Activated CD4-positive, alpha-beta T cell treated with anti-CD3 and anti-CD28 coated beads for 24 hours (primary cell): ENCODE results near the gene LAYN.

Experiments
- DNase-seq, 2 donors: peaks; one replicate each; pipeline ENCODE4 v3.0.0-alpha.2; 2020; ENCODE audit warnings: low read depth in 2 of 2

Gene LAYN

DNA sequence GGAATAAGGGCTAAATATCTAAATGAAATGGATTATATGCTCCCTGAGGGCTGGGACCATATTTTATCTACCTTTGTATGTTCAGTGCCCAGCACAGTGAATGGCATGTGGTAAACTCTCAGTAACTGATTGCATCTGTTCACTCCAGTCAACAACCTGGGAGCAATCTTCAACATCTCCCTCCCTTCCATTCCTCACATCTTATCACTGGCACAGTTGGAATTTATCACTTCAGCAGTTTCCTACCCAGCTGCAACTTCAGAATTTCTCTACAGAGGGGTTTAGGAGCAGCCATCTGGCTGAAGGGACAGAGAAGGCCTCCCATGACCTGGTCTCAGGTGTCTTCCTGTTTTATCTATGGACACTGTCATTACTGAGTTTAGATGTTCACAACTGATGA, 52.0 kb downstream of the LAYN start:
- no peak for DNase-seq

DNA sequence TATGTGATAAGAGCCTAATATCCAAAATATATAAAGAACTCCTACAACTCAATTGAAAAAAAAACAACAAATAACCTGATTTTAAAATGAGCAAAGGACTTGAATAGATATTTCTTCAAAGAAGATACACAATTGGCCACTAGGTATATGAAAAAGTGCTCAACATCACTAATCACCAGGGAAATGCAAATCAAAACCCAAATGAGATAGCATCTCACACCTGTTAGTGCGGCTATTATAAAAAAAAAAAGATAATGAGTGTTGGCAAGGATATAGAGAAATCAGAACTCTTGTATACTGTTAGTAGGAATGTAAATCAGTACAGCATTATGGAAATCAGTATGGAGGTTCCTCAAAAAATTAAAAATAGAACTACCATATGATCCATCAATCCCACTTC, 55.8 kb downstream of the LAYN start:
- no peak for DNase-seq

DNA sequence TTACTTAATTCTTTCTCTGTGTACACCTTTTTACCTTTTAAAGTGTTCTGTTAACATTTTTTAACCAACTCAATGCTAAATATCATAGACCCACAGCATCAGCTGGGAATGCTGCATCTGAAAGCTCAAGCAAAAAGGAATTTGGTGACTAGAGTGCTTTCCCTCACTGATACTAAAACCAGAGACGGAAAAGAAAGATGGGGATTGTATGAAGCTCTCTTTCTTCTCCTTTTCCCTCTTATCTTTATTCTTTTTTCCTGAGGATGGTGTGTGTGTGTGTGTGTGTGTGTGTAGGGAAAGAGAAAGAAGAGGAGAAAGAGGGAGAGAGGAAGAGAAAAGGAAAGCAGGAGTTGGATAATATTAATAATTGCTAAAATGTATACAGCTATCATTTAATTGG, 57.6 kb downstream of the LAYN start:
- no peak for DNase-seq

DNA sequence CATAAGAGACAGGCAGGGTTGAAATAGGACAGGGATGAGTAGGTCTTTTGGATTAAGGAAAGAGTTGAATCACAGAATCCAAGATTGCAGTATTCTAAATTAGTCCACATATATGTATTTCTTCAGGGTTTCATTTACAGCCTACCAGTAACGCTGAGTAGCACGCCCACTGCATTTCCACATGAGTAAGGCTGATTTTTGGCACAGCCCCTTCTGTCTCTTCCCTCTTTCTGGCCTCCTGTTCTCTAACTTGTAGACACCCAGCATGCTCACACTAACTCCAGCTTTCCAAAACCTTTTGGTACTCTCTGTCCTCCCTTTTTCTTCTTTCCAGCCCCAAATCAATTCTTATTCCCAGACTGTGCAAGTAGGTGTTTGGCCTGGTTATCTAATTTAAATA, 58.0 kb downstream of the LAYN start:
- no peak for DNase-seq

DNA sequence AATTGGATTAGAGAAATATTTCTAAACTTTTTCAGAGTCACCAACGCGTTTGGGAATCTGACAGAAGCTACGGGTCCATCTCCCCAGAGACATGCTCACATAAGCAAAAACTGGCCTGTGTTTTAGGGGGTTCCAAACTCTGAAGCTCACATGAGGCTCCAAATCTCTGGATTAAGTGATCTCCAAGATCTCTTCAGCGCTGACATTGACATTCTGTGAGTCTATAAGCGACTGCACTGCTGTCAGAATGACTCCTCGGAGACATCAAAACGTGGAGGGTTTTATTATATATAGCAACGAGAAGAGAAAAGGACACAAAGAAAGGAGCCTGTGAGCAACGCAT, 61.1 kb downstream of the LAYN start:
- DNase-seq = no peak

DNA sequence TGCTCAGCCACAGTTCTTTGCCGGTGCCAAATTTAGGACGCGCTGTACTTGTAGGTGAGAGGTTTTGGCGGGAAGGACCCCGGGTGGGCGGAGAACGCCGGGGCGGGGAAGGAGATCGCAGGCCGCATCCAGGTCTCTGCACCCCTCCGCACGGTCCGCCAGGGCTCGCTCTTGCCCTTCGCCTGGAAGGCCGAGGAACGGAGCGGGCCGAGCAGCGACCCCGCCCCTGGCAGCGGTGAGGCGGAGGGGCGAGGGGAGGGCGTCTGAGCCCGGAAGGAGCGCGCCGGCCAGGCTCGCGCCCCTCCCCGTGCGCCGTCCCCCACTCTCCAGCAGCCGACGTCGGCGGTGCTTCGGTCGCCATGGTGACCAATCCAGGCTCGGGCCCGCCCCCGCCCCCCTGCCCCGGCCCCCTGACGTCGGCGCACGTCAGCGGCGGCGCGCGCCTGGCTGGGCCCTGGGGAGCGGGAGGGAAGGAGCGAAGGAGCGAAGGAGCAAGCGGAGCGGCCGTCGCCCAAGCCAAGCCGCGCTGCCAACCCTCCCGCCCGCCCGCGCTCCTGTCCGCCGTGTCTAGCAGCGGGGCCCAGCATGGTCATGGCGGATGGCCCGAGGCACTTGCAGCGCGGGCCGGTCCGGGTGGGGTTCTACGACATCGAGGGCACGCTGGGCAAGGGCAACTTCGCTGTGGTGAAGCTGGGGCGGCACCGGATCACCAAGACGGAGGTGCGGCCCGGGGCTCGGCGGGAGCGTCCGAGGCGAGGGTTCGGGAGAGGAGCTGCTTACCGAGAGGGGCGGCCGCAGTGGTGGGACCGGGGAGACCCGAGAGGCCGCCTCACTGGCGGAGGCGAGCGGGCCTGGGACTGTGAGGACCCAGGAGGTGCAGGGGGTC, 61.7 kb downstream of the LAYN start, which contains the start of gene SIK2:
Gene SIK2, plus strand, starts transcription at position 471 of the 886 bp plus-strand sequence. Its CDS starts 115 bp downstream, at position 586.
- DNase-seq = peak; percentile 77 to 82

DNA sequence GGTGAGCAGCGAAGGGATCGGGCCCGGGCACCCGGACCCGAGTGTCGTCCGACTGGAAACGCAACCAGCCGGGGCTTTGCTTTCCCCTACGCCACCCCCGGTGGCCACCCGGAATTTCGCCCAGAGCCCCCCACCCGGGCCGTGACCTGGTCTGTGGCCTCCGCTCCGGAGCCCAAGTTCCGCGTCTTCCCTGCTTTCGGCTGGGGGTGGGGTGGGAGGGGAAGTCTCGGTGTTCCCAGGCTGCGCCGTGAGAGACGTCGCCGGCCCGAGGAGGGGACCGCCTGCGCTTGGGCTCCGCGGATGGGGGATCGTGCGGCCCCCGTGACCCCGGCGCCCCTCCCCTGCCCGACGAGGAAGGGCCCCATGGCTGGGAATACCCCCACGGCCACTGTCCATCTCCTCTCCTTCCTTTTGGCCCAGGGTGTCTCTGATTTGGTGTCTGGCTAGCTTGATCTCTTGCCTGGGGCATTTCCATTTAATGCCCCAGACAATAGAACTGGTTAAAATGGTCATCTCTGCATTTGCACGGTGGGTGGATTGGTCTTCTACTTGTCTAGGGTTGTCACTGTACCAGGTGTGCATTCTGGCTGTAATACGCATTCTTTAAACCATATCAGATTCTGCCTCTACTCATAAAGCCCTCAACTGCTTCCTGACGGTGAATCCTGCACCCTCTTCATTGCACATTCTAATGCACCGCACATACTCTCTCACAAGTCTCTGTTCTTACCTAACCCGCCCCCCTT, 62.5 kb downstream of the LAYN start:
- DNase-seq = peak in 1 of 2 donors; percentile 7

- no peak for DNase-seq
Observed at GRCh38 chr11:111603611-111604130, 63.2 kb downstream of the LAYN start.

DNA sequence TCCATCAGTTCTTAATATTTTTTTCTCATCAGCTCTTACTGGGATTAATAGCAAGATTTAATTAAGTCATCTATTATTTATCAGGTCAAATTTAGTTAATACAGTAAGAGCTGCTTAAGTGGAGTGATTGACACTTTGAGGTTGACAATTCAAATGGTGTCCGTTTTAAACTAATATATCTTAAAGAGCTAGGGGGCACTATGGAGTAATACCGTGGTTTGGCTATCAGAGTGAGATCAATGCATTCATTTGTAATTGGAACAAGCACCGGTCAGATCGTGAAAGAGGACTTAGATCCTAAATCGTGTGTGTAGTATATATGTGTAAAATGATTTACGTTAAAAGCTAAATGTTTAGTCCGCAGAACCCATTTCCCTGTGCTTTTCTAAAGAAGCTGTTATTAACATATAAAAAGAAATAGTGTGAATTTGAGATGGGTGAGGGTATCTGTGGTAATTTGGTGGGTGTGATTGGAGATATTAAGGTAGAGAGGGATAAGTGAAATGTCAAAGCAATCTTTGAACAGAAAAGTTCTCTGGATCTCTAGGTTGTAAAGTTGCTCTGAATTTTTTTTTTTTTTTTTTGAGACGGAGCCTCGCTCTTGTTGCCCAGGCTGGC, 64.0 kb downstream of the LAYN start:
- DNase-seq = no peak

GRCh38 chr11:111605681-111606080, 65.2 kb downstream of the LAYN start:
- DNase-seq = no peak

DNA sequence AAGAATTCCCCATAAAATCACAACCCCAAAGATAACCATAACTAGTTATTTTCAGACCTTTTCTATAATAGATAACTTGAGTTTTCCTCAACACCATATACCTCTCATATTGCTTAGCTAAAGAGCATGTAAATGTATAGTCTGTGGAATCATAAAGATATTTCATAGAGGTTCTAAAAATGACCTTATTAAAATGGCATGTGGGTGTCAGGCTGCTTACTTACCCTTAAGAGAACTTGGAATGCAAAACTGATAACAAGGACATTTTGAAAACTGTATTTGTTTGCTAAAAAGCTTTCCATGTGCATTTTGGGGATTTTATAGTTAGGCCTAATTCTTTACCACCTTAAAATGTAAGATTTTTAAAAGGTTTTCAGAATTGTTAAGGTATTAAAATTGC, 66.5 kb downstream of the LAYN start:
- DNase-seq = no peak

DNA sequence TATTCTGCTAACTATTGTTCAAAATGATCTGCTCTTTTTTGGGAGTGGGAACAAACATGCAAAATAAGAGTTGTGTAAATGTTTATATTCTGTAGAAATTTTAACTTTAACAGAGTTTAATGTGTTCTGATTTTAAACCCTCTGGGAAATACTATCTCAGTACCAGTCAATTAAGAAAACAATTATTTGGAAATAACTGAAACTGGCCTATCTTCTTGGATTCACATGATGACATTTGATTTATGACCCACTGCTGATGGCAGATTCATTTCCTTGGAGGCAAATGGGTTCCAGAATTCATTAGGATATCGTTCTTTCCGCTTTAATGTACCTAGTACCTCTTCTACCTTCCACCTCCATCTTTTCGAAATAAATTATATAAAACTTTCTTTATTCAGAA, 67.2 kb downstream of the LAYN start:
- no peak for DNase-seq
